ENCODE results near the gene ZBTB12.

DNA sequence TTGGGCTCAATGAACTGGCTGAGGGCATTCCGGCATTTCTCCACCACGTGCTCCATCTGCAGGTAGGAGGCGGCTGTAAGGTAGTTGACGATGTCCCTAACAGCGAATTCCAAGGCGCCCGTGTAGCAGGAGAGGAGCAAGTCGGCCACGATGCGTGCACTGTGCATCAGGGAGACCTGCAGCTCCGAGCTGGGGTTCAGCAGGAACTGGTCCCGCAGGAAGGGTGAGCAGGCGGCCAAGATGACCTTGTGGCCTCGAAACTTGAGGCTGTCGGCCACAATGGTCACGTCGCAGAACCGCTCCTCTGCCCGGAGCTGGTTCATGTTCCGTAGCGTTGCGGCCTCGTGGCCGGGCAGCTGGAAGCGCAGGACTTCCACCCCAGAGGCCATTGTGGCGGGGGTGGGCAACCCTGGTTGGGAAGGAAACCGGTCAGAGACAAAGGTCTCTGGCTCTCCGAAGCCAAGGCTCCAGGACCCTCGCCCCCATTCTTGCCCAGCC, 920 bp downstream of the ZBTB12 start:
- no peak for TF ChIP-seq POLR2A (IDR thresholded peaks at IDR 0.05; ENCODE audit: low read depth, low read length)
- TF ChIP-seq, protein P1, sequence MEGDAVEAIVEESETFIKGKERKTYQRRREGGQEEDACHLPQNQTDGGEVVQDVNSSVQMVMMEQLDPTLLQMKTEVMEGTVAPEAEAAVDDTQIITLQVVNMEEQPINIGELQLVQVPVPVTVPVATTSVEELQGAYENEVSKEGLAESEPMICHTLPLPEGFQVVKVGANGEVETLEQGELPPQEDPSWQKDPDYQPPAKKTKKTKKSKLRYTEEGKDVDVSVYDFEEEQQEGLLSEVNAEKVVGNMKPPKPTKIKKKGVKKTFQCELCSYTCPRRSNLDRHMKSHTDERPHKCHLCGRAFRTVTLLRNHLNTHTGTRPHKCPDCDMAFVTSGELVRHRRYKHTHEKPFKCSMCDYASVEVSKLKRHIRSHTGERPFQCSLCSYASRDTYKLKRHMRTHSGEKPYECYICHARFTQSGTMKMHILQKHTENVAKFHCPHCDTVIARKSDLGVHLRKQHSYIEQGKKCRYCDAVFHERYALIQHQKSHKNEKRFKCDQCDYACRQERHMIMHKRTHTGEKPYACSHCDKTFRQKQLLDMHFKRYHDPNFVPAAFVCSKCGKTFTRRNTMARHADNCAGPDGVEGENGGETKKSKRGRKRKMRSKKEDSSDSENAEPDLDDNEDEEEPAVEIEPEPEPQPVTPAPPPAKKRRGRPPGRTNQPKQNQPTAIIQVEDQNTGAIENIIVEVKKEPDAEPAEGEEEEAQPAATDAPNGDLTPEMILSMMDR (conservative IDR thresholded peaks at IDR 0.05; ENCODE audit: low read depth, low read length) = no peak
- TF ChIP-seq, protein P2, sequence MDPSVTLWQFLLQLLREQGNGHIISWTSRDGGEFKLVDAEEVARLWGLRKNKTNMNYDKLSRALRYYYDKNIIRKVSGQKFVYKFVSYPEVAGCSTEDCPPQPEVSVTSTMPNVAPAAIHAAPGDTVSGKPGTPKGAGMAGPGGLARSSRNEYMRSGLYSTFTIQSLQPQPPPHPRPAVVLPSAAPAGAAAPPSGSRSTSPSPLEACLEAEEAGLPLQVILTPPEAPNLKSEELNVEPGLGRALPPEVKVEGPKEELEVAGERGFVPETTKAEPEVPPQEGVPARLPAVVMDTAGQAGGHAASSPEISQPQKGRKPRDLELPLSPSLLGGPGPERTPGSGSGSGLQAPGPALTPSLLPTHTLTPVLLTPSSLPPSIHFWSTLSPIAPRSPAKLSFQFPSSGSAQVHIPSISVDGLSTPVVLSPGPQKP (IDR thresholded peaks at IDR 0.05; ENCODE audit: borderline replicate concordance, low read depth, low read length) = no peak
- TF ChIP-seq MAZ (IDR thresholded peaks at IDR 0.05; ENCODE audit: borderline replicate concordance, low read depth, low read length) = no peak
- TF ChIP-seq MAFK (IDR thresholded peaks at IDR 0.05; ENCODE audit: low read depth, low read length) = no peak
- no peak for TF ChIP-seq RCOR1 (IDR thresholded peaks at IDR 0.05; ENCODE audit: insufficient replicate concordance, low read length)
- no peak for TF ChIP-seq CEBPB (IDR thresholded peaks at IDR 0.05; ENCODE audit: low read depth, low read length)

All from IMR-90 (cell line).